ENCODE data around the gene HEG1. TPM values are rescaled to one million over a fixed set of nuclear protein-coding genes. Genes with fewer than 3 reads are reported as not detected.

The HEG1 gene
- total and polyA plus RNA-seq, 2 experiments from 2014 or later = 1.8 to 8.8 TPM

DNA sequence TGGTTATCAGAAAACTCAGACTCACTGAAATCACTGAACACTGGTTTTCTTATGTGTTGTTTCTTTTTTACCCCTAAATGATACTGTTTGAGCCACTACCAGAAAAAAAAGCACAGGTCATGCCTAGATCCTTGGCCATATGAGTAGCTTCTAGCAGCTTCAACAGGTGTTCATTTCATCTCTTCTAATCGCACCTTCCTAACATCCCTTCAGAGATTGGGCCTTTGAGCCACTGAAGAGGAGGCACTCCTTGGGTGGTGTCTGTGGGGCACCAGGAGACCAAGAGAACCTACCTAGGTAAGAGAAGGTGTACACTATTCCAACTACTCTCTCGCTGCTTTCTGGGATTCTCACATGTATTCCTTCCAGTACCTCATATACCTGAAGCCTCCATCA, 2.5 kb downstream of the HEG1 start (continued):
- TF ChIP-seq, protein P1, sequence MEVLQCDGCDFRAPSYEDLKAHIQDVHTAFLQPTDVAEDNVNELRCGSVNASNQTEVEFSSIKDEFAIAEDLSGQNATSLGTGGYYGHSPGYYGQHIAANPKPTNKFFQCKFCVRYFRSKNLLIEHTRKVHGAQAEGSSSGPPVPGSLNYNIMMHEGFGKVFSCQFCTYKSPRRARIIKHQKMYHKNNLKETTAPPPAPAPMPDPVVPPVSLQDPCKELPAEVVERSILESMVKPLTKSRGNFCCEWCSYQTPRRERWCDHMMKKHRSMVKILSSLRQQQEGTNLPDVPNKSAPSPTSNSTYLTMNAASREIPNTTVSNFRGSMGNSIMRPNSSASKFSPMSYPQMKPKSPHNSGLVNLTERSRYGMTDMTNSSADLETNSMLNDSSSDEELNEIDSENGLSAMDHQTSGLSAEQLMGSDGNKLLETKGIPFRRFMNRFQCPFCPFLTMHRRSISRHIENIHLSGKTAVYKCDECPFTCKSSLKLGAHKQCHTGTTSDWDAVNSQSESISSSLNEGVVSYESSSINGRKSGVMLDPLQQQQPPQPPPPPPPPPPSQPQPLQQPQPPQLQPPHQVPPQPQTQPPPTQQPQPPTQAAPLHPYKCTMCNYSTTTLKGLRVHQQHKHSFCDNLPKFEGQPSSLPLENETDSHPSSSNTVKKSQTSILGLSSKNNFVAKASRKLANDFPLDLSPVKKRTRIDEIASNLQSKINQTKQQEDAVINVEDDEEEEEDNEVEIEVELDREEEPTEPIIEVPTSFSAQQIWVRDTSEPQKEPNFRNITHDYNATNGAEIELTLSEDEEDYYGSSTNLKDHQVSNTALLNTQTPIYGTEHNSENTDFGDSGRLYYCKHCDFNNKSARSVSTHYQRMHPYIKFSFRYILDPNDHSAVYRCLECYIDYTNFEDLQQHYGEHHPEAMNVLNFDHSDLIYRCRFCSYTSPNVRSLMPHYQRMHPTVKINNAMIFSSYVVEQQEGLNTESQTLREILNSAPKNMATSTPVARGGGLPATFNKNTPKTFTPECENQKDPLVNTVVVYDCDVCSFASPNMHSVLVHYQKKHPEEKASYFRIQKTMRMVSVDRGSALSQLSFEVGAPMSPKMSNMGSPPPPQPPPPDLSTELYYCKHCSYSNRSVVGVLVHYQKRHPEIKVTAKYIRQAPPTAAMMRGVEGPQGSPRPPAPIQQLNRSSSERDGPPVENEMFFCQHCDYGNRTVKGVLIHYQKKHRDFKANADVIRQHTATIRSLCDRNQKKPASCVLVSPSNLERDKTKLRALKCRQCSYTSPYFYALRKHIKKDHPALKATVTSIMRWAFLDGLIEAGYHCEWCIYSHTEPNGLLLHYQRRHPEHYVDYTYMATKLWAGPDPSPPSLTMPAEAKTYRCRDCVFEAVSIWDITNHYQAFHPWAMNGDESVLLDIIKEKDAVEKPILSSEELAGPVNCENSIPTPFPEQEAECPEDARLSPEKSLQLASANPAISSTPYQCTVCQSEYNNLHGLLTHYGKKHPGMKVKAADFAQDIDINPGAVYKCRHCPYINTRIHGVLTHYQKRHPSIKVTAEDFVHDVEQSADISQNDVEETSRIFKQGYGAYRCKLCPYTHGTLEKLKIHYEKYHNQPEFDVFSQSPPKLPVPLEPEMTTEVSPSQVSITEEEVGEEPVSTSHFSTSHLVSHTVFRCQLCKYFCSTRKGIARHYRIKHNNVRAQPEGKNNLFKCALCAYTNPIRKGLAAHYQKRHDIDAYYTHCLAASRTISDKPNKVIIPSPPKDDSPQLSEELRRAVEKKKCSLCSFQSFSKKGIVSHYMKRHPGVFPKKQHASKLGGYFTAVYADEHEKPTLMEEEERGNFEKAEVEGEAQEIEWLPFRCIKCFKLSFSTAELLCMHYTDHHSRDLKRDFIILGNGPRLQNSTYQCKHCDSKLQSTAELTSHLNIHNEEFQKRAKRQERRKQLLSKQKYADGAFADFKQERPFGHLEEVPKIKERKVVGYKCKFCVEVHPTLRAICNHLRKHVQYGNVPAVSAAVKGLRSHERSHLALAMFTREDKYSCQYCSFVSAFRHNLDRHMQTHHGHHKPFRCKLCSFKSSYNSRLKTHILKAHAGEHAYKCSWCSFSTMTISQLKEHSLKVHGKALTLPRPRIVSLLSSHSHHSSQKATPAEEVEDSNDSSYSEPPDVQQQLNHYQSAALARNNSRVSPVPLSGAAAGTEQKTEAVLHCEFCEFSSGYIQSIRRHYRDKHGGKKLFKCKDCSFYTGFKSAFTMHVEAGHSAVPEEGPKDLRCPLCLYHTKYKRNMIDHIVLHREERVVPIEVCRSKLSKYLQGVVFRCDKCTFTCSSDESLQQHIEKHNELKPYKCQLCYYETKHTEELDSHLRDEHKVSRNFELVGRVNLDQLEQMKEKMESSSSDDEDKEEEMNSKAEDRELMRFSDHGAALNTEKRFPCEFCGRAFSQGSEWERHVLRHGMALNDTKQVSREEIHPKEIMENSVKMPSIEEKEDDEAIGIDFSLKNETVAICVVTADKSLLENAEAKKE (CRISPR knock-in tag; IDR thresholded peaks at IDR 0.05) = no peak
- TF ChIP-seq EZH2phosphoT487 (IDR thresholded peaks at IDR 0.05; ENCODE audit: unreplicated experiment) (no peak), ZNF114 (CRISPR knock-in tag; IDR thresholded peaks at IDR 0.05) (no peak), JUNB (IDR thresholded peaks at IDR 0.05; ENCODE audit: unreplicated experiment) (no peak)

DNA sequence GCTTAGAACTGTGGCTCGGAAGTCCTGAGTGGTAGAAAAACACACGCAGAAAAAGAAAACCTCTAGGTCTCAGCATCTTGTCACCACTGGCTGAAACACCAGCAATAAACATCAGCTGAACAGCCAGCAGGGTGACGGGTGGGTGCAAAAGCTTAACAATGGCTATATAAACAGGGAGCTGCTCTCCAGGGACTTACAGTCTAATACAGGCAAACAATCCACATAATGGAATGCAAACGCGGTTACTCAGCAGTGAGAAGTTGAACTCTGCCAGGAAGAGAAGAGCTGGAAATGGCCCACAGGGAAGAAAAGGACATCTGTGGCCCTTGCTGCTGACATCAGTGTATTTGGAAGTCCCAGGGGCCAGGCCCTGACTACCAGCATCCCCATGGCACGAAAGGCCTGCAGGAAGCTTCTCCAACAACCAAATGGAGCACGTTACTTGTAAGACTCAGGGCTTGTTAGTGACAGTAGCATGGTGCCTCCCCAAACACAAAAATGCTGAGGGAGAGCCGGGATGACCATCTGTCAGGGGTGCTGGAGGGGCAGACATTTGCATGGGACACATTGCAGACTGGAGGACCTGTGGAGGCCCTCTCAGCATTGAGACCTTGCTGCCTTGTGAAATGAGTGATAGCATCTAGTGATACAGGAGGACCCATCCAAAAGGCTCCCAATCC, 3.0 kb downstream of the HEG1 start:
- DNase-seq (ENCODE audit: low spot score) = peak; percentile 35
- peak overlapping the region; percentile 46 for H3K27ac ChIP-seq (ENCODE audit: low read depth)
- no peaks in the 10 kb centered on the region for H3K9me2 ChIP-seq (ENCODE audit: insufficient read depth)
- H3K4me2 ChIP-seq = peak overlapping the region; percentile 74
- H3K4me3 Mint-ChIP-seq = peak overlapping the region; percentile 53
- peaks cover 34% of the 10 kb centered on the region for H3K27me3 ChIP-seq (ENCODE audit: insufficient read depth)
- peaks cover 29% of the 10 kb centered on the region for H3K27me3 Mint-ChIP-seq (ENCODE audit: insufficient read depth, low read depth, poor library complexity)
- TF ChIP-seq ZNF331 (CRISPR knock-in tag; IDR thresholded peaks at IDR 0.05; ENCODE audit: low read depth) (no peak), ZNF114 (CRISPR knock-in tag; IDR thresholded peaks at IDR 0.05) (no peak), JUNB (IDR thresholded peaks at IDR 0.05; ENCODE audit: unreplicated experiment) (no peak), NANOG (IDR thresholded peaks at IDR 0.05; ENCODE audit: borderline replicate concordance) (no peak), STAT1 (IDR thresholded peaks at IDR 0.05; ENCODE audit: unreplicated experiment) (no peak)
- TF ChIP-seq, protein P1 (CRISPR knock-in tag; IDR thresholded peaks at IDR 0.05) = no peak
- ATAC-seq = peak; percentile 3; the same call in 1 of the 3 replicates
- peaks cover 52% of the 10 kb centered on the region for H3K4me1 Mint-ChIP-seq
- H3K79me2 ChIP-seq (replicated peaks; ENCODE audit: insufficient read depth) = peaks cover 14% of the 10 kb centered on the region; the same call in 1 of the 2 replicates
- no peaks in the 10 kb centered on the region for H3K9me3 Mint-ChIP-seq
- peaks cover 4% of the 10 kb centered on the region; the same call in 1 of the 2 replicates for H4K20me1 ChIP-seq (replicated peaks; ENCODE audit: insufficient read depth)
- peaks cover 20% of the 10 kb centered on the region for H3F3A ChIP-seq (replicated peaks; ENCODE audit: low read depth)
- H3K4me3 ChIP-seq = peak overlapping the region; percentile 38
- H3K36me3 ChIP-seq (ENCODE audit: insufficient read depth) = no peaks in the 10 kb centered on the region; the same call in 1 of the 2 replicates
- H2AFZ ChIP-seq = no peak overlapping the region
- no peak overlapping the region for H3K27ac Mint-ChIP-seq
- H3K4me1 ChIP-seq (ENCODE audit: insufficient read depth) = peaks cover 55% of the 10 kb centered on the region
- no peaks in the 10 kb centered on the region; the same call in 2 of the 3 replicates for H3K36me3 Mint-ChIP-seq (ENCODE audit: low read depth)
